ENCODE measurements around the gene CCNY. TPM values are rescaled to one million over a fixed set of nuclear protein-coding genes. Genes with fewer than 3 reads are reported as not detected.

CCNY gene
- polyA plus RNA-seq, 5 donors = 75.0 to 89.0 (median 84.9) TPM

- DNase-seq = no peak
These were observed 87.4 kb downstream of the CCNY start for GRCh38 chr10:35423505-35424306.

GRCh38 chr10:35424680-35425285, 88.5 kb downstream of the CCNY start:
- no peak for DNase-seq

GRCh38 chr10:35425595-35425994, 89.3 kb downstream of the CCNY start:
- no peak for DNase-seq

GRCh38 chr10:35426657-35427056, 90.3 kb downstream of the CCNY start:
- DNase-seq = no peak

- no peak for DNase-seq
These were observed 91.2 kb downstream of the CCNY start for GRCh38 chr10:35427543-35427942.

- DNase-seq = no peak
These were observed 92.2 kb downstream of the CCNY start for GRCh38 chr10:35428521-35428920.

- DNase-seq = no peak
These were observed 96.6 kb downstream of the CCNY start for GRCh38 chr10:35432781-35433338.

GRCh38 chr10:35433851-35434426, 97.6 kb downstream of the CCNY start:
- no peak for DNase-seq

- no peak for DNase-seq
These were observed 98.2 kb downstream of the CCNY start for GRCh38 chr10:35434533-35434932.

- no peak for DNase-seq
These were observed 99.5 kb downstream of the CCNY start for GRCh38 chr10:35435824-35436223.

GRCh38 chr10:35437829-35438228, 101.5 kb downstream of the CCNY start:
- no peak for DNase-seq

- no peak for DNase-seq
These were observed 102.6 kb downstream of the CCNY start for GRCh38 chr10:35438718-35439571.

GRCh38 chr10:35440016-35440415, 103.7 kb downstream of the CCNY start:
- no peak for DNase-seq

- no peak for DNase-seq
These were observed 105.7 kb downstream of the CCNY start for GRCh38 chr10:35442028-35442427.

- DNase-seq = no peak
These were observed 106.3 kb downstream of the CCNY start for GRCh38 chr10:35442592-35442991.

- no peak for DNase-seq
These were observed 107.5 kb downstream of the CCNY start for GRCh38 chr10:35443858-35444257.

GRCh38 chr10:35445150-35445884, 109.0 kb downstream of the CCNY start:
- no peak for DNase-seq

- no peak for DNase-seq
These were observed 110.1 kb downstream of the CCNY start for GRCh38 chr10:35446439-35446838.

GRCh38 chr10:35447693-35448407, 111.5 kb downstream of the CCNY start:
- no peak for DNase-seq

Measured in right lung (tissue), 5 donors.